Lower leg skin (tissue), 3 donors: Measurements from ENCODE around the gene KNOP1.

Source experiments
- POLR2A ChIP-seq, 2 donors: fragments of 450-650 bp; IDR thresholded peaks; one replicate each; pipeline ENCODE4 v1.6.1; 2016 to 2017; ENCODE audit warnings: antibody characterized with exemption in 2 of 2, mild to moderate bottlenecking in 1 of 2, moderate library complexity in 1 of 2
- TF ChIP-seq, protein P1 (sequence below), 3 donors: fragments of 450-650 bp; IDR thresholded peaks; one replicate each; pipeline ENCODE4 v1.5.1; 2016; ENCODE audit warnings: antibody characterized with exemption in 3 of 3, mild to moderate bottlenecking in 3 of 3, moderate library complexity in 2 of 3

DNA sequence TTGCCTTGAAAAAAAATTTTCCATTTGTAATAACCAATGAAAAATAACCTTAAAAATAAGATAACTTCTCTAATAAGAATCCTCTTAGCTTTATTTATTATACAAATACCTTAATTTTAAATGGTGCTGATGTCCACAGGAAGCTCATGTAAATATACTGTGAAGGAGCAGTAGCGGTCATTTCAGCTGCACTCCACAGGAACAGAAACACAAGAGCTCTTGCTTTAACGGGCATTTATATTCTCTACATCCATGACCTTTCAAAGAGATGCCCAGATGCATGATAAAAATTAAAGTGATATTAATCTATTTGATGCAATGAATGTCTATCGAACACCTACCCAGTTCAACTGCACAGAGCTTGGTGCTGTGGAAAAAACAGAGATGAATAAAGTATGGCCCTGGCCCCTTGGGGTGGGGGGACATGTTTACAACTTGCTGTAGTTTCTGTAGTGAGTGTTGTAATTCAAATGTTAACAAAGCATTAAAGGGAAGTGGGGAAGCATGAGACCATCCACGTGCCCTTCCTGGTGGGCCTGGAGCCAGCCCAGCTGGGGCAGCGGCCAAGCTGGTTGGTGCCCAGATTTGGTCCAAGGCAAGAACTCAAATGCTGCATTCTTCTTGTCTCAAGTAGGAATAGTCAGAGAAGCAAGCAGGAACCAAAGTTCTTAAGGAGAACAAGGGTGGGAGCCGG, 48.0 kb upstream of the KNOP1 start:
- TF ChIP-seq POLR2A (IDR thresholded peaks at IDR 0.05): no peak
- TF ChIP-seq, protein P1, sequence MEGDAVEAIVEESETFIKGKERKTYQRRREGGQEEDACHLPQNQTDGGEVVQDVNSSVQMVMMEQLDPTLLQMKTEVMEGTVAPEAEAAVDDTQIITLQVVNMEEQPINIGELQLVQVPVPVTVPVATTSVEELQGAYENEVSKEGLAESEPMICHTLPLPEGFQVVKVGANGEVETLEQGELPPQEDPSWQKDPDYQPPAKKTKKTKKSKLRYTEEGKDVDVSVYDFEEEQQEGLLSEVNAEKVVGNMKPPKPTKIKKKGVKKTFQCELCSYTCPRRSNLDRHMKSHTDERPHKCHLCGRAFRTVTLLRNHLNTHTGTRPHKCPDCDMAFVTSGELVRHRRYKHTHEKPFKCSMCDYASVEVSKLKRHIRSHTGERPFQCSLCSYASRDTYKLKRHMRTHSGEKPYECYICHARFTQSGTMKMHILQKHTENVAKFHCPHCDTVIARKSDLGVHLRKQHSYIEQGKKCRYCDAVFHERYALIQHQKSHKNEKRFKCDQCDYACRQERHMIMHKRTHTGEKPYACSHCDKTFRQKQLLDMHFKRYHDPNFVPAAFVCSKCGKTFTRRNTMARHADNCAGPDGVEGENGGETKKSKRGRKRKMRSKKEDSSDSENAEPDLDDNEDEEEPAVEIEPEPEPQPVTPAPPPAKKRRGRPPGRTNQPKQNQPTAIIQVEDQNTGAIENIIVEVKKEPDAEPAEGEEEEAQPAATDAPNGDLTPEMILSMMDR (IDR thresholded peaks at IDR 0.05): no peak
